MCF 10A (cell line): Measurements from ENCODE around the gene GLP2R. TPM values are rescaled to one million over a fixed set of nuclear protein-coding genes. Genes with fewer than 3 reads are reported as not detected.

Source experiments
- BruUV-seq: library from RNA; stranded (reverse); fragments of 400-500 nt; replicated peaks from 2 replicates; lab custom pipeline; 2021; lab: Mats Ljungman, UMichigan
- CTCF ChIA-PET: fragments of 300-600 bp; sonication (Branson Sonifier 250); formaldehyde crosslinking; extraction: SDS; loops from one replicate; lab custom pipeline; 2021; ENCODE audit warnings: antibody characterized with exemption, inconsistent platforms; lab: Yijun Ruan, JAX
- POLR2A ChIA-PET: fragments of 300-600, 350-650 bp; sonication (Branson Sonifier 250); formaldehyde crosslinking; extraction: SDS; loops from one replicate; lab custom pipeline; 2020; ENCODE audit warnings: antibody characterized with exemption, inconsistent platforms; lab: Yijun Ruan, JAX
- DNase-seq: peaks from one replicate; pipeline ENCODE4 v3.0.0-alpha.2; 2018; ENCODE audit not compliant: unreplicated experiment
- H3K27ac Mint-ChIP-seq: one replicate; pipeline ENCODE4 v1.8.0; 2022; ENCODE audit warnings: mild to moderate bottlenecking, low read depth, mixed read lengths; ENCODE audit not compliant: unreplicated experiment
- H3K27me3 Mint-ChIP-seq: one replicate; pipeline ENCODE4 v1.8.0; 2022; ENCODE audit warnings: mixed read lengths; ENCODE audit not compliant: insufficient read depth, unreplicated experiment
- H3K36me3 Mint-ChIP-seq: one replicate; pipeline ENCODE4 v1.8.0; 2022; ENCODE audit warnings: mild to moderate bottlenecking, moderate library complexity, mixed read lengths; ENCODE audit not compliant: insufficient read depth, unreplicated experiment
- H3K4me1 Mint-ChIP-seq: one replicate; pipeline ENCODE4 v1.8.0; 2022; ENCODE audit warnings: mixed read lengths; ENCODE audit not compliant: insufficient read depth, unreplicated experiment
- H3K4me3 Mint-ChIP-seq: one replicate; pipeline ENCODE4 v1.8.0; 2022; ENCODE audit warnings: mild to moderate bottlenecking, moderate library complexity, mixed read lengths; ENCODE audit not compliant: unreplicated experiment
- H3K9me3 Mint-ChIP-seq: one replicate; pipeline ENCODE4 v1.8.0; 2022; ENCODE audit warnings: mixed read lengths; ENCODE audit not compliant: unreplicated experiment
- intact Hi-C: fragments of 100-400 bp; cut with micrococcal nuclease; formaldehyde crosslinking; loops from 2 replicates; pipeline ENCODE4 v1.14.1; 2022
- total RNA-seq: library from RNA; stranded (reverse); gene quantifications from 2 replicates; pipeline ENCODE4 v1.2.3, GENCODE V29; 2022
- TF ChIP-seq, protein P1 (sequence below): fragments of 200-600 bp; IDR thresholded peaks from one replicate; pipeline ENCODE4 v1.8.0; 2022; ENCODE audit warnings: antibody characterized with exemption, mild to moderate bottlenecking; ENCODE audit not compliant: unreplicated experiment

Gene GLP2R
- total RNA-seq, 1 experiment from 2014 or later = 0.09 TPM

GRCh38 chr17:9792181-9792840 lies 33.4 kb upstream of the GLP2R start:
- no peak overlapping the region for H3K4me3 Mint-ChIP-seq
- CTCF ChIA-PET = interaction anchor here (0.6 to 1.5 kb wide), 4 partner anchors 10 to 133 kb away, joined by 3 to 6 read pairs (median 4); no protein-coding TSS in a partner anchor

GRCh38 chr17:9798008-9798407 lies 27.7 kb upstream of the GLP2R start:
- CTCF ChIA-PET = no interaction called here
- H3K4me3 Mint-ChIP-seq = no peak overlapping the region
- intact Hi-C loops = no loop called here
- BruUV-seq = no TSS peak
- TF ChIP-seq, protein P1, sequence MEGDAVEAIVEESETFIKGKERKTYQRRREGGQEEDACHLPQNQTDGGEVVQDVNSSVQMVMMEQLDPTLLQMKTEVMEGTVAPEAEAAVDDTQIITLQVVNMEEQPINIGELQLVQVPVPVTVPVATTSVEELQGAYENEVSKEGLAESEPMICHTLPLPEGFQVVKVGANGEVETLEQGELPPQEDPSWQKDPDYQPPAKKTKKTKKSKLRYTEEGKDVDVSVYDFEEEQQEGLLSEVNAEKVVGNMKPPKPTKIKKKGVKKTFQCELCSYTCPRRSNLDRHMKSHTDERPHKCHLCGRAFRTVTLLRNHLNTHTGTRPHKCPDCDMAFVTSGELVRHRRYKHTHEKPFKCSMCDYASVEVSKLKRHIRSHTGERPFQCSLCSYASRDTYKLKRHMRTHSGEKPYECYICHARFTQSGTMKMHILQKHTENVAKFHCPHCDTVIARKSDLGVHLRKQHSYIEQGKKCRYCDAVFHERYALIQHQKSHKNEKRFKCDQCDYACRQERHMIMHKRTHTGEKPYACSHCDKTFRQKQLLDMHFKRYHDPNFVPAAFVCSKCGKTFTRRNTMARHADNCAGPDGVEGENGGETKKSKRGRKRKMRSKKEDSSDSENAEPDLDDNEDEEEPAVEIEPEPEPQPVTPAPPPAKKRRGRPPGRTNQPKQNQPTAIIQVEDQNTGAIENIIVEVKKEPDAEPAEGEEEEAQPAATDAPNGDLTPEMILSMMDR = no peak
- no peaks in the 10 kb centered on the region for H3K27me3 Mint-ChIP-seq
- H3K9me3 Mint-ChIP-seq = no peaks in the 10 kb centered on the region
- no peak overlapping the region for H3K27ac Mint-ChIP-seq
- no peaks in the 10 kb centered on the region for H3K4me1 Mint-ChIP-seq
- DNase-seq = no peak
- POLR2A ChIA-PET = no interaction called here
- no peaks in the 10 kb centered on the region for H3K36me3 Mint-ChIP-seq

More at GRCh38 chr17:9792181-9792840, 33.4 kb upstream of the GLP2R start:
- peak; percentile 38 for DNase-seq
- Mint-ChIP-seq H3K4me1 (no peaks in the 10 kb centered on the region), H3K27me3 (no peaks in the 10 kb centered on the region), H3K9me3 (no peaks in the 10 kb centered on the region), H3K36me3 (no peaks in the 10 kb centered on the region), H3K27ac (no peak overlapping the region)
- POLR2A ChIA-PET = interaction anchor here (0.9 kb wide), 1 partner anchor 10 kb away, joined by 3 read pairs; no protein-coding TSS in a partner anchor
- intact Hi-C loops = no loop called here
- TF ChIP-seq, protein P1 = no peak
- no TSS peak for BruUV-seq

GRCh38 chr17:9798724-9799123 lies 27.0 kb upstream of the GLP2R start:
- no peak for DNase-seq
- Mint-ChIP-seq H3K27ac (no peak overlapping the region), H3K36me3 (no peaks in the 10 kb centered on the region), H3K27me3 (no peaks in the 10 kb centered on the region), H3K4me3 (no peak overlapping the region), H3K4me1 (no peaks in the 10 kb centered on the region), H3K9me3 (no peaks in the 10 kb centered on the region)
- POLR2A ChIA-PET = no interaction called here
- BruUV-seq = no TSS peak
- TF ChIP-seq, protein P1 = no peak
- CTCF ChIA-PET = interaction anchor here (1.9 kb wide), 1 partner anchor 8 kb away, joined by 4 read pairs; the partner anchor contains the start of gene DHRS7C
- intact Hi-C loops = no loop called here

DNA sequence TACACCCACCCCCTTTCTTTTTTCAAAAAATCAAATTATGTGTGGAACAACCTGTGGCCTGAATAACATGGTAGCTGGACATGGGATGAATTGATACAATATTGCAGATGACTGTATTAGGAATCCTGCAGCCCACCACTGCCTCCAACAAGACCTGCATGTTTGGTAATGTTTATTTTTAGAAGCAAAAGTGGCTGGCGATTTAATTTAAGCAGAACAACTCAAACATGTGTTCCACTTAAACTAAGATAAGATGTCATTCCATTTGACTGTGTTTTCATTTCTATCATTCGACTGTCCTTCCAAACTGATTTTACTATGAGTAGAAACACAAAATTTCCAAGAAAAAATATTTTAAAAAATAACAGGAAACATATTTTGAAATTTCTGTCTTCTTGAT lies 24.2 kb upstream of the GLP2R start:
- Mint-ChIP-seq H3K27ac (peak overlapping the region; percentile 85), H3K4me1 (no peaks in the 10 kb centered on the region), H3K27me3 (no peaks in the 10 kb centered on the region), H3K4me3 (no peak overlapping the region), H3K9me3 (peaks cover 8% of the 10 kb centered on the region), H3K36me3 (no peaks in the 10 kb centered on the region)
- no peak for DNase-seq
- TF ChIP-seq, protein P1 = no peak
- POLR2A ChIA-PET = interaction anchor here (1.1 to 1.2 kb wide), 2 partner anchors 9 to 82 kb away, joined by 3 to 5 read pairs; no protein-coding TSS in a partner anchor
- no TSS peak for BruUV-seq
- CTCF ChIA-PET = interaction anchor here (1.3 to 1.5 kb wide), 2 partner anchors 10 to 14 kb away, joined by 3 to 5 read pairs; partner anchors contain the start of gene DHRS7C
- intact Hi-C loops = no loop called here
